Measurements from ENCODE around the gene PIGH.

DNA sequence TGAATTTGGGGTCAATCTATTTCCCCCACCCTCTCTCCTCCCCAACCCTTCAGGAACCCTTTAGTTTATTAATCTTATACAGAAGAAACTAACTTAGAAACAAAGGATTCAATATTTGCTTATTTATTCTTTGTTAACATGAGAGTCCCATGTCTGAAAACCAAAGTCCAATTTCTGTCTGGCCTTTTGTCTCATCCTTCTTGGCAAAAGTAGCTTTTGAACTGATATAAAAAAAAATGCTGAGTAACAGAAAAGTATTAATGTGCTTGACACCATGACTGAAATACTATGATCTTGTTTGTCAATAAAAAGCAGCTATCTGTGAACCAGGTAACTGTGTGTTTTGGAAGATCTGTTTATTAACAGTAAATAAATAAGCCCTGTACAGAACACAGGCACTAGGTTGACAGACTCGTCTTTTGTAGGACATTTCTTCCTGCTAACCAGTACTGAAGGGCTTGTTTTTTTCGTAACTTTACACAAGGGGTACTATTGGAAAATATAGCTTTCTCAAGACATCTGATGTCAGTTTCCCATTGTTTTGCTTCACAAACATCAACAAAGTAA, 10.8 kb downstream of the PIGH start:
- no peak for TF ChIP-seq POLR2A (IDR thresholded peaks at IDR 0.05)
- TF ChIP-seq, protein P1, sequence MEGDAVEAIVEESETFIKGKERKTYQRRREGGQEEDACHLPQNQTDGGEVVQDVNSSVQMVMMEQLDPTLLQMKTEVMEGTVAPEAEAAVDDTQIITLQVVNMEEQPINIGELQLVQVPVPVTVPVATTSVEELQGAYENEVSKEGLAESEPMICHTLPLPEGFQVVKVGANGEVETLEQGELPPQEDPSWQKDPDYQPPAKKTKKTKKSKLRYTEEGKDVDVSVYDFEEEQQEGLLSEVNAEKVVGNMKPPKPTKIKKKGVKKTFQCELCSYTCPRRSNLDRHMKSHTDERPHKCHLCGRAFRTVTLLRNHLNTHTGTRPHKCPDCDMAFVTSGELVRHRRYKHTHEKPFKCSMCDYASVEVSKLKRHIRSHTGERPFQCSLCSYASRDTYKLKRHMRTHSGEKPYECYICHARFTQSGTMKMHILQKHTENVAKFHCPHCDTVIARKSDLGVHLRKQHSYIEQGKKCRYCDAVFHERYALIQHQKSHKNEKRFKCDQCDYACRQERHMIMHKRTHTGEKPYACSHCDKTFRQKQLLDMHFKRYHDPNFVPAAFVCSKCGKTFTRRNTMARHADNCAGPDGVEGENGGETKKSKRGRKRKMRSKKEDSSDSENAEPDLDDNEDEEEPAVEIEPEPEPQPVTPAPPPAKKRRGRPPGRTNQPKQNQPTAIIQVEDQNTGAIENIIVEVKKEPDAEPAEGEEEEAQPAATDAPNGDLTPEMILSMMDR (IDR thresholded peaks at IDR 0.05): no peak
